Effector memory CD8-positive, alpha-beta T cell (primary cell): Measurements from ENCODE around the gene OLFML2A.
A peak's percentile ranks its signal among the peaks of the same experiment; 100 is the strongest.

Source experiments
- ATAC-seq: fragments of 150-1000 bp; cut with Tn5 transposase; replicated peaks from 2 replicates; pipeline ENCODE4 v1.10.0; 2021; ENCODE audit warnings: mild to moderate bottlenecking, moderate library complexity
- DNase-seq, 3 experiments: peaks; one replicate each; pipeline ENCODE4 v3.0.0; 2021
- H3K27ac Mint-ChIP-seq, 2 donors: one replicate each; pipeline ENCODE4 v1.8.0; 2022; ENCODE audit warnings: mild to moderate bottlenecking in 2 of 2, mixed read lengths in 2 of 2, moderate library complexity in 2 of 2
- H3K27me3 Mint-ChIP-seq, 2 donors: one replicate each; pipeline ENCODE4 v1.8.0; 2022; ENCODE audit warnings: mixed read lengths in 2 of 2
- H3K36me3 Mint-ChIP-seq: one replicate; pipeline ENCODE4 v1.8.0; 2022; ENCODE audit warnings: mild to moderate bottlenecking, moderate library complexity, mixed read lengths; ENCODE audit not compliant: insufficient read depth
- H3K4me1 Mint-ChIP-seq, 2 donors: one replicate each; pipeline ENCODE4 v1.8.0; 2022; ENCODE audit warnings: low read depth in 2 of 2, mixed read lengths in 2 of 2
- H3K4me3 Mint-ChIP-seq, 2 donors: one replicate each; pipeline ENCODE4 v1.8.0; 2022; ENCODE audit warnings: mild to moderate bottlenecking in 2 of 2, mixed read lengths in 2 of 2, moderate library complexity in 2 of 2
- H3K9me3 Mint-ChIP-seq, 2 donors: one replicate each; pipeline ENCODE4 v1.8.0; 2022; ENCODE audit warnings: mixed read lengths in 2 of 2

The OLFML2A gene

DNA sequence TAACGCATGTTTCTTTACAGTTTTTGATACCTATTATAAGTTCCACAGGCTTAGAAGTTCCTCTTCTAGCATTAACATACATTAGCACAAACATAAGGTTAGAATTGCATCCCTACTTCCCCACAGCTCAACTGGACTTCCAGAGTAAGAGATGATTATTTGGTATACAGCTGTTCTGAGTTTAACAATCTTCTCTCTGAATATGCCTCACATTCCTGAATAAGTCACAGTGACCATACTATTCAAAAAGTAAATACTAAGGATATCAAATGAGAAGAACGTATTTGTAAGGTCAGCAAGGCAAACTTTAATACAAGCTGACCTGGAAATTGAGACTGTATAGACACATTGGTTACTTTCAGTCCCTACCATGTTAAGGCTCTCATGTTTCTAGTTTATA is 27.2 kb upstream of the OLFML2A start:
- no peak for DNase-seq
- H3K9me3 Mint-ChIP-seq: no peaks in the 10 kb centered on the region
- H3K27ac Mint-ChIP-seq: no peak overlapping the region
- H3K4me3 Mint-ChIP-seq: no peak overlapping the region
- no peaks in the 10 kb centered on the region for H3K36me3 Mint-ChIP-seq
- peaks cover 23 to 32% of the 10 kb centered on the region in 2 donors for H3K27me3 Mint-ChIP-seq
- no peaks in the 10 kb centered on the region for H3K4me1 Mint-ChIP-seq
- no peak for ATAC-seq

DNA sequence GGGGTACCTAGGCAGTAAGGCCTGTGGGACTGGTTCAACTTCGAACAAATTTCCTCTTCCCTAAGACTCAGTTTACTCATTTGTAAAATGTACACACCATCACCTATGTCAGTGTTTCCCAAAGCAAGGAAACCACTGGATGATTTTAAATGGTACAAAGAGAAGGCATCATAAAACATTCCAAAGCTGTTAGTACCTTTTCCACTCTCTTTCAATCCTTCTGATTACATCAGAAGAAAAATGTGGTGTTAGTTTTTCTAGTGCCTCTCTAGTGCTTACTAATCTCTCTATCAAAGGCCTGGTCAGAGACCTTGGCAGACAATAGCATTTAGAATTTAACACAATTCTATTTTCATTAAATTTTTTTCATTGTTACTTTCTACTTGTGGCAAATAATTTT is 24.0 kb upstream of the OLFML2A start:
- Mint-ChIP-seq H3K9me3 (no peaks in the 10 kb centered on the region), H3K36me3 (no peaks in the 10 kb centered on the region), H3K4me3 (no peak overlapping the region), H3K27ac (no peak overlapping the region), H3K27me3 (peaks cover 52 to 53% of the 10 kb centered on the region in 2 donors), H3K4me1 (no peaks in the 10 kb centered on the region)
- DNase-seq (no peak), ATAC-seq (no peak)

DNA sequence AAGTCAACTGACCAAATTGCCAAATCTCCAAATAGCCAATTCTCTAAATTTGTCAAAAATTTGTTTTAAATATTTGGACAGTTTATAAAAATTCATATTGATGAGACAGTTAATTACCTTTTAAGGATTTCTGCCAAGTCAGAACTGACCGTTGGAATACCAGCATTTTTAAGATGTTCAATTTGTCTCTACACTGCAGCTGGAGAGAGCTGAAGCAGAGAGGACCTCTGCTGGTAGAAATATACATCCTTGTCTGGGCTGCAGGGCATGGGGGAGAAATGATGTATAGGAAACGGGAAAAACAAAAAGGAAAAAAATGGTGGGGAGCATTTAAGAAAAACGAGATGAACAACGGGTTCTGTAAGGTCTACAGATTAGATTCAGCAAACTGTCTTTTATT is 22.6 kb upstream of the OLFML2A start:
- Mint-ChIP-seq H3K9me3 (no peaks in the 10 kb centered on the region), H3K4me1 (no peaks in the 10 kb centered on the region), H3K36me3 (no peaks in the 10 kb centered on the region), H3K27me3 (peaks cover 59 to 64% of the 10 kb centered on the region in 2 donors), H3K4me3 (no peak overlapping the region), H3K27ac (no peak overlapping the region)
- DNase-seq: no peak
- ATAC-seq: no peak

DNA sequence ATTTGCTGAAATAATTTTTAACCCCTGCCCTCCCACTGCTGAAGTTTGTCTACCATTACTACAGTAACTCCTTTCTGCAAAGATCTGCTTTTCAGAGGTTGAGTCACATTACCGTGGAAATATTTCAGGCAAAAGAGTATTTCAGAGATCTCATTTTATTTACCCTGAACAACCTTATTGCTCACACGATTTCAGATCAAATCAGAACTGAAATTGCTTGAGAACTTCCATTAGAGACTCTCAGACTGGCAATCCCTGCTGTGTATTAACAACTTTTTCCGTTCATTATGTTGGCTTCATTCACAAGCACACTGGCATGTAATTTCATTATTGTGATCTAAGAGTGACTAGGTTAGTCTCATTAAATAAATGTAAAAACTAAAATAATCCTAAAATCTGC is 21.9 kb upstream of the OLFML2A start:
- no peaks in the 10 kb centered on the region for H3K36me3 Mint-ChIP-seq
- DNase-seq (no peak), ATAC-seq (no peak)
- peaks cover 52 to 72% of the 10 kb centered on the region in 2 donors for H3K27me3 Mint-ChIP-seq
- no peak overlapping the region for H3K27ac Mint-ChIP-seq
- H3K9me3 Mint-ChIP-seq: no peaks in the 10 kb centered on the region
- H3K4me3 Mint-ChIP-seq: no peak overlapping the region
- H3K4me1 Mint-ChIP-seq: no peaks in the 10 kb centered on the region

DNA sequence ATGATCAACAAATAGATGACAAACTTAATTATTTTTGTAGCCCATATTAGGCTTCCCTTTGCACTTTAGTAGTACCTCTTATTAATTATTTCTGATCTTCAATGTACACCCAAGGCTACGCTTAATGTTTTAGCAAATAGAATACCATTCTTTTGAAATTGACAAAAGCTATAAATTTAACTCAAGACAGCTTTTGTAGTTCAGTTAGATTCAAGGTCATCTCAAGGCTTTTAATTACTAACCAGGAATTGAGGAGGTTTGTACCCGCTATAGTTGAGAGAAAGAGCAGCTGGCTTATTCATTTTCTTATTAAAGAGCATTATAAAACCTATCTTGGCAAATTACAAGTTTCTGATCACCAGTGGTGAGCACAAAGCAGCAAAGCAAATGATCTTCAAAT is 20.9 kb upstream of the OLFML2A start:
- Mint-ChIP-seq H3K4me3 (no peak overlapping the region), H3K36me3 (no peaks in the 10 kb centered on the region), H3K9me3 (no peaks in the 10 kb centered on the region), H3K4me1 (no peaks in the 10 kb centered on the region), H3K27me3 (peaks cover 51 to 77% of the 10 kb centered on the region in 2 donors), H3K27ac (no peak overlapping the region)
- DNase-seq (no peak), ATAC-seq (no peak)

DNA sequence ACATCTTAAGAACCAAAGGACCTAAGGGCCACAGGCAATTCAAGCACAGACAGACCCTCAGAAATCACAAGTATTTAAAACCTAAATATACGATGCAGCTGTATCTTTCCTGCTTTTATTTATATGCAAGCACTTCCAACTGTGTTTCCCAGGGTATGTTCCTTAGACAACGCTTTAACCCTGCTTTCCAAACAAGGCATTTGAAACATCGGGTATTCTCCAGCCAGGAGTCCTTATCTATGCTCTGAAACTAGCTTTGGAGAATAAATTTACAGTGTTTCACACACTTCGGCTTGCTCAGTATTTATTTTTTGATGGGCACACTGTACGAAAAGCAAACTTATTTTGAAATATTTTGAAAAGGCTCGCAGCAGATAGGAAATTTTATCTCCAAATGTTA is 19.3 kb upstream of the OLFML2A start:
- Mint-ChIP-seq H3K36me3 (no peaks in the 10 kb centered on the region), H3K4me1 (no peaks in the 10 kb centered on the region), H3K9me3 (no peaks in the 10 kb centered on the region), H3K27ac (no peak overlapping the region), H3K27me3 (peaks cover 61 to 90% of the 10 kb centered on the region in 2 donors), H3K4me3 (no peak overlapping the region)
- DNase-seq (no peak), ATAC-seq (no peak)

DNA sequence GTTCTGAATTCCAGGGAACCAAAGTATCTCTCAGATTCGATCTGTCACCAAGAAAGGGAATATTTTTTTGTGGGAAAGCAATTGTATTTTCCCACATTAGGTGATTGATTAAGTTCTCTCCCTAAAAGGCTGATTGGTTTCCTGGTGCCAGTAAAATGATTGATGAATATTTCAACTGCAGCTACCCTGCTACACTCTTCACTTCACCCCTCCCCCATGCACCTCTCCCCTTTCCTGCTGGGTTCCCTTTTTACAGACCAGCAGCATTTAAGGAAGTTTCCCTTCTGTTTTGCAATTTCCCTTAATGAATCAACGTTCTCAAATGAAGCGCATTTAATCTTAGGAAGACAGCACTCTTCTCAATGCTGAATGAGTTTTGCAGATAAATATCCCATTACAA is 18.9 kb upstream of the OLFML2A start:
- Mint-ChIP-seq H3K9me3 (no peaks in the 10 kb centered on the region), H3K4me1 (no peaks in the 10 kb centered on the region), H3K4me3 (no peak overlapping the region), H3K36me3 (no peaks in the 10 kb centered on the region), H3K27me3 (peaks cover 66 to 94% of the 10 kb centered on the region in 2 donors), H3K27ac (no peak overlapping the region)
- DNase-seq: no peak
- no peak for ATAC-seq

DNA sequence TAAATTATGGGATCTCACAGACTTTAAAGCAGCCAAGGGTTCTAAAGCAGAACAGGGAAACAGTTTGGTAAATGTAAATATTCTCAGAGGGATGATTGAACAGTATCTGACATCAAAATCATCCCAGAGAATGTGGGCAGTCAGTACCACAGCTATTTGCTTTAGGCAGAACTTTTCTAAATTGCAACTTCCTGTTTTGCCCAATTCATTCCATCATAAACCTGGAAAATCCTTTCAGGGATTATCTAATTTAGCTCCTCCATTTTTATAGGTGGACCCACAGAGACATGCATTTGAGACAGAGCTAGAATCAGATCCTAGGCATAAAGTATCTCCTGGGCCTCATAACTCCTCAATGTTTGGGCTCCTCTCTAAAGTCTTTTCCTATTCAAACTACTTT is 18.2 kb upstream of the OLFML2A start:
- no peak overlapping the region for H3K4me3 Mint-ChIP-seq
- no peaks in the 10 kb centered on the region for H3K4me1 Mint-ChIP-seq
- no peaks in the 10 kb centered on the region for H3K9me3 Mint-ChIP-seq
- ATAC-seq: no peak
- H3K27ac Mint-ChIP-seq: no peak overlapping the region
- peaks cover 72 to 98% of the 10 kb centered on the region in 2 donors for H3K27me3 Mint-ChIP-seq
- DNase-seq: no peak
- no peaks in the 10 kb centered on the region for H3K36me3 Mint-ChIP-seq

DNA sequence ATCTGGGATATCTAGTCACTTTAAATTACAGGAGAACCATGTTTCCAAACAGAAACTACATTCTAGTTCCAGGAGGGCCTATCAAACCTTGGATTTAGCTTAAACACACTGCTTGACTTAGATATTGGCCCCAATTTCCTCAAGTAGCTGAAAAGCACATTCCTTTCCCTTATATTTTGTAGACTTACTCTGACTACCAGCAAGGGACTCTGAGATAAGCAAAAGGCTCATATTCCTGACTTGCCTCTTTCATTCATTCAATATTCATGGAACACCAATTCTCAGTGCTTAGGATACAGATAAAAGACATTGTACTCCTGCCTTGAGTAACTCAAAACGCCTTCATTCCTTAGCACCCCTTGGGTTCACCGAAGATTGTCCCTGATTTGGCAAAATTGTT is 17.6 kb upstream of the OLFML2A start:
- H3K27ac Mint-ChIP-seq: no peak overlapping the region
- H3K4me1 Mint-ChIP-seq: no peaks in the 10 kb centered on the region
- H3K36me3 Mint-ChIP-seq: no peaks in the 10 kb centered on the region
- H3K9me3 Mint-ChIP-seq: no peaks in the 10 kb centered on the region
- ATAC-seq (no peak), DNase-seq (no peak)
- H3K27me3 Mint-ChIP-seq: peaks cover 73 to 98% of the 10 kb centered on the region in 2 donors
- H3K4me3 Mint-ChIP-seq: no peak overlapping the region

DNA sequence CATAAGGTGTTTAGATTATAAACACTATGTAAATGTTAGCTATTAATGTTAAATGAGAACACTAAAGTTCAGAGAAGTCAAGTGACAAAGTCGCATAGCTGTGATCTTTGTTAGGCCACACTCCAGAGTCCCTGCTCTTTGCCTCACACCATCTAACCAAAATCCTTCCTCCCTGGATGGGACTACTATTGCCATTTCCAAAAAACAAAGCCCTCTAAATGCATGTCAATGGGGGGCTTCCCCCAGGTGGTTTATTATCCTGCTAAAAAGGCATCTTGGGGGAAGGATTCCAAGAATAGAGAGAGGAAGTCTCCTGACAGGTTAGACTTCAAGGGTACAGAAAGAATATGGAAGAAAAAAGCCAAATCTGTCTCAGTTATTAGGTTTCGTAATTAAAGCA is 16.2 kb upstream of the OLFML2A start:
- Mint-ChIP-seq H3K9me3 (no peaks in the 10 kb centered on the region), H3K27ac (no peak overlapping the region), H3K36me3 (no peaks in the 10 kb centered on the region), H3K27me3 (peaks cover 62 to 88% of the 10 kb centered on the region in 2 donors), H3K4me1 (no peaks in the 10 kb centered on the region), H3K4me3 (no peak overlapping the region)
- DNase-seq: no peak
- ATAC-seq: no peak

DNA sequence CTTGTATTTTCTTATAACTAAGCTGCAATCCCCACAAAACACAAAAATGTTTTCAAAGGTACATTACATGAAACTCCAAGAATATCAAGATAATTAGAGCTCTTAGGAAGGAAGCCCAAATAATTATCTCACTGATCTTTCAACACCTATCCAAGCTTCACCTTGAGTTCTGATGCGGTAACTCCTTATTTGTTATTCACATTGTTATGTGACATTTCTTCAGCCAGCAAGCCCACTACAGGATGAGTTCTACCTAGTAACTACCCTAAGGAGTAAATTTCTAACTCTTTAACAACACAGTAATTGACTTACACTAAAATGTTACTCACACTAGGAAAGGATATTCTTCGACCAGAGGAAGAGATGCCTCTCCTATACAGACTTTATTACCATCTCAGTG is 15.7 kb upstream of the OLFML2A start:
- H3K9me3 Mint-ChIP-seq: no peaks in the 10 kb centered on the region
- H3K4me3 Mint-ChIP-seq: no peak overlapping the region
- no peak for ATAC-seq
- H3K4me1 Mint-ChIP-seq: no peaks in the 10 kb centered on the region
- no peaks in the 10 kb centered on the region for H3K36me3 Mint-ChIP-seq
- peaks cover 64 to 87% of the 10 kb centered on the region in 2 donors for H3K27me3 Mint-ChIP-seq
- H3K27ac Mint-ChIP-seq: no peak overlapping the region
- DNase-seq: no peak

DNA sequence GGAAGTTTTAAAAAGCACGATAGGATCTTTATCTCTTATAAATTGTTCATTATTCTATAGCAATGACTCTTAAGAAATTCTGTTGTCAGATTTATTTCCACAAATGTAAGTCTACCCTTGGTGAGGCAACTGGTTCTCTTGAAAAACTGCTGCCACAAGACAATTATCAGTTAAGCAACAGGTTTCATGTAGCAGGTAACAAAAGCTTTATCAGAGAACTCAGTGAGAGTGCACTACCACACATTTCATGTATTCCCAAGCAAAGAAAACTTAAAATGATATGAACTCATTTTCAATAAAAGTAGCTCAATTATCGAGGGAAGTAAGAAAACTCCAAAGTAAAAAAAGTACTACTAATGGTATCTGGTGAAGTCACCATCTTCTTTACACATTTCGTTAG is 15.2 kb upstream of the OLFML2A start:
- H3K27me3 Mint-ChIP-seq: peaks cover 64 to 87% of the 10 kb centered on the region in 2 donors
- H3K4me1 Mint-ChIP-seq: no peaks in the 10 kb centered on the region
- ATAC-seq: no peak
- H3K27ac Mint-ChIP-seq: no peak overlapping the region
- no peak overlapping the region for H3K4me3 Mint-ChIP-seq
- H3K36me3 Mint-ChIP-seq: no peaks in the 10 kb centered on the region
- no peak for DNase-seq
- no peaks in the 10 kb centered on the region for H3K9me3 Mint-ChIP-seq

DNA sequence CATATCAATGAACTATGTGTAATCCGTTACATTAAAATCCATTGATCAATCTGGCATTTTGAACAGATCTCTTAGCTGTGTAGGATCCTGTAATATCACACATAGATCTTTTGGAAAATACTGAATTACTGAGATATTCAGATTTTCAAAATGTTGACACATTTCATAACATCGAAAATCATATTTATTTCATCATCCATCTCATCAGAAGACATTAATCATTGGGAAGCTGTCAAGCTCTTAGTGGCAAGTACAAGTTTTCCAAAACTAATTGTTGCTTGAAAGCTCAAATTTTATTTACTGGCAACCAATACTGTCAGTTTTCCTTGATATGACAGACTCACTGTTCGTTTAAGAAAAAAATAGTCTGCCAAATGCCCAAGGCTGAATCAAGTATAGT is 14.3 kb upstream of the OLFML2A start:
- Mint-ChIP-seq H3K27me3 (peaks cover 60 to 87% of the 10 kb centered on the region in 2 donors), H3K4me3 (no peak overlapping the region), H3K27ac (no peak overlapping the region), H3K36me3 (no peaks in the 10 kb centered on the region), H3K4me1 (no peaks in the 10 kb centered on the region), H3K9me3 (no peaks in the 10 kb centered on the region)
- DNase-seq (no peak), ATAC-seq (no peak)

DNA sequence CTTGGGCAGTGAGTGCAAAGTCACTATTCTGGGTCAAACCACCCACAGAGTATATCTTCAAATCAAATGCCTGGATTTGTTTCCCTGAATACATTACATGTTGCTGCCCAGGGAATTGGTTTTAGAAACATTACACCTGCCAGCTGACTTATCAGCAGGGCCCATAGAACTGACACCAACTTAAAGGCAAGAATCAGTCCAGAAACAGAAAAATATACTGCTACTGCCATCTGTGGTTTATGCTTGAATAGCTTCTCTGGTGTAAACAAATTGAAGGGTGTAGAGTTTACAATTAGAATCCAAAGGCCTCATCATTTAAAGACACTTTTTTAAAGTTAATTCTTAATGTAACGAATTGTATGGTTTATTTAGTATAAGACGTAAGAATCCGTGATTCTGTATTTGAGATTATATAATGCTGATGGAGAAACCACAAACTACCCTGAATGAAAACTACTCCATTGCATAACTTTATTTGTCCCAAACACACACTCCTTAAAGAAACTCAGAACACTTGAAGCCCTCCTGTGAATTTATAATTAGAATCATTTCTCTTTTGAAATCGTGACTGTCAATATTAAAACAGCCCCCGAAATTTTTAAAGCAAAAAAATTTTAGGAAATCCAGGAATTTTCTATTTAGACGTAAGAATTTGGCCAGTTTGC is 12.0 kb upstream of the OLFML2A start:
- DNase-seq: no peak
- no peaks in the 10 kb centered on the region for H3K9me3 Mint-ChIP-seq
- no peak overlapping the region for H3K27ac Mint-ChIP-seq
- no peaks in the 10 kb centered on the region for H3K36me3 Mint-ChIP-seq
- peaks cover 71 to 84% of the 10 kb centered on the region in 2 donors for H3K27me3 Mint-ChIP-seq
- ATAC-seq: peak; percentile 37
- H3K4me1 Mint-ChIP-seq: peaks cover 5% of the 10 kb centered on the region in 2 donors
- no peak overlapping the region for H3K4me3 Mint-ChIP-seq

DNA sequence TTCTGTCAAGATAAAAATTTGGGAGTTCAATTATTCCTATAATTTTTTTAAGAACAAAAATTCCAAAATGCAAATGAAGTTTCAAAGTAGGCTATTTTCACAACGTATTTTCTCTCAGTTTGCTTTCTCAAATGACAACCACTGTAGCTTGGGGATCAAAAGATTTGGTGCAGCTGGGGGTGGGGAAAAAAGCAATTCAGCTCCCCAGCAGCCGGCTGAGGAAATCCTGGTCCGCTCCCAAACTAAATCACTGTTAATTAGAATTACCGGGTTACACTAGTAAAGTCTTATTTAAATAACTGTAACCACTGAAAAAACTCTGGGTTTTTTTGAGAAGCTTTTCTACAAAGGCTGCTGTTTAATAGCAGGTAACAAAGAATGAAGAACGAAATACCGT is 11.5 kb upstream of the OLFML2A start:
- Mint-ChIP-seq H3K4me3 (no peak overlapping the region), H3K36me3 (peaks cover 2% of the 10 kb centered on the region), H3K9me3 (no peaks in the 10 kb centered on the region), H3K27me3 (peaks cover 76 to 84% of the 10 kb centered on the region in 2 donors), H3K27ac (no peak overlapping the region), H3K4me1 (peaks cover 9 to 11% of the 10 kb centered on the region in 2 donors)
- DNase-seq (no peak), ATAC-seq (no peak)
